Nephron (organoid): Measurements from ENCODE around the gene TAP2.

Source experiments
- H3K27ac Mint-ChIP-seq, 3 experiments: 2 replicates each; pipeline ENCODE4 v1.8.0; 2020; ENCODE audit warnings: mixed read lengths in 3 of 3, mild to moderate bottlenecking in 2 of 3, moderate library complexity in 1 of 3
- H3K27me3 Mint-ChIP-seq: 2 replicates; pipeline ENCODE4 v1.8.0; 2021; ENCODE audit warnings: low read depth, mild to moderate bottlenecking, moderate library complexity, mixed read lengths
- H3K36me3 Mint-ChIP-seq: 2 replicates; pipeline ENCODE4 v1.8.0; 2020; ENCODE audit warnings: low read depth, mixed read lengths
- H3K4me1 Mint-ChIP-seq: 2 replicates; pipeline ENCODE4 v1.8.0; 2020; ENCODE audit warnings: mixed read lengths
- H3K4me3 Mint-ChIP-seq, 3 experiments: 2 replicates each; pipeline ENCODE4 v1.8.0; 2020; ENCODE audit warnings: mild to moderate bottlenecking in 3 of 3, mixed read lengths in 3 of 3, moderate library complexity in 2 of 3
- H3K9me3 Mint-ChIP-seq: 2 replicates; pipeline ENCODE4 v1.8.0; 2020; ENCODE audit warnings: mixed read lengths
- TF ChIP-seq, protein P1 (sequence below), 3 experiments: fragments of 200-600 bp; sonication (generic); IDR thresholded peaks; one replicate each; pipeline ENCODE4 v1.5.0; 2021; ENCODE audit warnings: antibody characterized with exemption in 3 of 3; ENCODE audit not compliant: unreplicated experiment in 3 of 3

The TAP2 gene

DNA sequence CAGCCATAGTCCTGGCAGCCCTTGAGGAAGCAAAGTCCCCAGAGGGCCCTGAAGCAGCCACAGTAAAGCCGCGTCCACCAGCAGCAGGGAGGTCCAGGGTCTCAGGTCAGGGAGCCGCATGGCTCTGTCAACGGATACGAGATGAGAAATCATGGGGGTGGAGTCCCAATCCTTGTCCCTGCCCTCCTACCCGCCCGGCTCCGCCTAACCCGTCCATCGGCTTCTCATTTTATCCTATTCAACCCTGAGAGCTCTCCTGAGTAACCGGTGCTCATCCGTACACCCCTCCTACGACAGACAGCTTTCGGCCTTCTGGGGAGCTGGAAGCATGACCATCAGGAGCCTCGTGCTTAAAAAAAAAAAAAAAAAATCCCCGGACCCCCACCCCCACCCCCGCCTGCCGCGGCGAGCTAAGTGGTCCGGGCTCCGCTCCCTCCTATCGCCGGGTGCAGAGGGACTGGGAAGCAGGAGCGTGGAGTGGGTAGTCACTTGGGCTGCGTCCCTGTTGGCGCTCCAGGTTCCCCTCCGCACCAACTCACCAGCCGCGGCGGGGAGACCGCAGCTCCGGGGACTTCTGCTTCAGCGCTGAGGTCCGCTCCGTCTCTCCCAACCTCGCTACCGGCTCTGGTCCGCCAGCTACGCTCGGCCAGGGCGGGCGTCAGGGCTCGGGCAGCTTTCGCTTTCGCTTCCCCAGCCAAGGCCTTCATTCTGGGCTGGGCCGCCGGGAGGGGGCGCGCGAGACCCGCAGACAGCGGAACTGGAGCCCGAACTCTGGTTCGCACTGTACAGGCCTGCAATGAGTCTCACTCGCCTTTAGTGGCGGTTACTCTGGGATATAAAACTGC, at the start of gene TAP2:
TAP2 (minus strand) TSS at position 626 of the 845 bp plus-strand sequence; CDS start at position 120, 506 bp downstream.
- H3K36me3 Mint-ChIP-seq = no peaks in the 10 kb centered on the region
- peaks cover 45% of the 10 kb centered on the region for H3K27me3 Mint-ChIP-seq
- peak within 1 kb of the TSS; percentile 94 to 95 (median 95) for H3K4me3 Mint-ChIP-seq
- H3K27ac Mint-ChIP-seq = peak within 1 kb of the TSS; percentile 75 to 95 (median 94)
- H3K9me3 Mint-ChIP-seq = no peaks in the 10 kb centered on the region
- TF ChIP-seq, protein P1, sequence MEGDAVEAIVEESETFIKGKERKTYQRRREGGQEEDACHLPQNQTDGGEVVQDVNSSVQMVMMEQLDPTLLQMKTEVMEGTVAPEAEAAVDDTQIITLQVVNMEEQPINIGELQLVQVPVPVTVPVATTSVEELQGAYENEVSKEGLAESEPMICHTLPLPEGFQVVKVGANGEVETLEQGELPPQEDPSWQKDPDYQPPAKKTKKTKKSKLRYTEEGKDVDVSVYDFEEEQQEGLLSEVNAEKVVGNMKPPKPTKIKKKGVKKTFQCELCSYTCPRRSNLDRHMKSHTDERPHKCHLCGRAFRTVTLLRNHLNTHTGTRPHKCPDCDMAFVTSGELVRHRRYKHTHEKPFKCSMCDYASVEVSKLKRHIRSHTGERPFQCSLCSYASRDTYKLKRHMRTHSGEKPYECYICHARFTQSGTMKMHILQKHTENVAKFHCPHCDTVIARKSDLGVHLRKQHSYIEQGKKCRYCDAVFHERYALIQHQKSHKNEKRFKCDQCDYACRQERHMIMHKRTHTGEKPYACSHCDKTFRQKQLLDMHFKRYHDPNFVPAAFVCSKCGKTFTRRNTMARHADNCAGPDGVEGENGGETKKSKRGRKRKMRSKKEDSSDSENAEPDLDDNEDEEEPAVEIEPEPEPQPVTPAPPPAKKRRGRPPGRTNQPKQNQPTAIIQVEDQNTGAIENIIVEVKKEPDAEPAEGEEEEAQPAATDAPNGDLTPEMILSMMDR (IDR thresholded peaks at IDR 0.05; ENCODE audit: unreplicated experiment in 3 of 3) = peak; percentile 94 to 98 (median 96)
- peaks cover 14% of the 10 kb centered on the region for H3K4me1 Mint-ChIP-seq

DNA sequence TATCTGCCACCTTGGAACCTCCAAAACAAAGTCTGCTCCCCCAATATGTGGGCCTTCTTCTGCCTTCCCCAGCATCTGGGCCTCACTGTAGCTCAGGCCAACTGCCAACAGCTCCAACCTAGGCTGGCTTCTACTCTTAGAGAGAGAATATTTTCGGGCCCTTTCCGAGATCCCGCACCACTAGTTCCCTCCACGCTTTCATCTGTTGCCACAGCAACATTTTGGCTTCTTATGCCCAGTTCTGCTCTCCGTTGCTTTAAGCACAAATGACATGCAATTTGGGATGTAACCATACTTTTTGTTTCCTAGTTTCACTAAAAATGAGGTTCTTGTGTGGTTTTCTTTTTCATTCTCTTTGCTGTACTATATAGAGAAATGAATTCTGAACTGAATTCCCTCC, 49.1 kb upstream of the TAP2 start:
- Mint-ChIP-seq H3K27ac (no peak overlapping the region), H3K4me3 (no peak overlapping the region), H3K9me3 (no peaks in the 10 kb centered on the region), H3K36me3 (no peaks in the 10 kb centered on the region), H3K27me3 (peaks cover 7% of the 10 kb centered on the region), H3K4me1 (peaks cover 21% of the 10 kb centered on the region)
- TF ChIP-seq, protein P1 (IDR thresholded peaks at IDR 0.05; ENCODE audit: unreplicated experiment in 3 of 3) = no peak

DNA sequence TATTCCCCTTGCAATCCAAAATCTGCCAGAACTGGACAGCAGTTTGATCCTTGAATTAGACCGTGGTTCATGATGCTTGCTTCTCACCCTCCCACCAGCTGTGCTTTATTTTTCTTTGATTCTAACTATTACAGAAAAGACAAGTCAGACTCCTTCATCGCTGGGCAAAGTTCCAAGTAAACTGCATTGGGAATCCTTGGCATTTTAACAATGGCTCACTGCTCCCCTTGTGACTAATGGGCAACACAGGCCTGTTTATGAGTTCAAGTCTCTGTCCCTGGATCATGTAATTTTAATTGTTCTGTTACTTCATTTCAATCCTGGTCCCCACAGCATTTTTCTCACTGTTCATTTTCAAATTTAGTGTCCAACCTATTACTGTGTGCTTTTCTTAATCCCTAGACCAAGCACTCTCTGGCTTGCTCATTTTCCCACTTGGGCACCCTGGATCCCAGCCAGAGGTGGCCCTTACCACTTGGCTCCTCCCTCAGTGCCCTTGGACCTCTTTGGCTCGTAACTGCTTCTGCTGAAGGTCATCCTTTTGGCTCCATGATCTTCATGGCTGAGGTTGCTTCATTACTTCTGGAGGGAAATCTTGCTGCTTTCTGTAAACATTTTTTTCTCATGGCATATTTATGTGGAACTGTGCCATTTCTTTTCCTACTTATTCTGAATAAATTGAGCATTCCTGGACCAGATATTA, 48.3 kb upstream of the TAP2 start:
- Mint-ChIP-seq H3K36me3 (no peaks in the 10 kb centered on the region), H3K27ac (no peak overlapping the region), H3K27me3 (peaks cover 7% of the 10 kb centered on the region), H3K4me1 (peaks cover 21% of the 10 kb centered on the region), H3K4me3 (no peak overlapping the region), H3K9me3 (no peaks in the 10 kb centered on the region)
- TF ChIP-seq, protein P1 (IDR thresholded peaks at IDR 0.05; ENCODE audit: unreplicated experiment in 3 of 3) = no peak

DNA sequence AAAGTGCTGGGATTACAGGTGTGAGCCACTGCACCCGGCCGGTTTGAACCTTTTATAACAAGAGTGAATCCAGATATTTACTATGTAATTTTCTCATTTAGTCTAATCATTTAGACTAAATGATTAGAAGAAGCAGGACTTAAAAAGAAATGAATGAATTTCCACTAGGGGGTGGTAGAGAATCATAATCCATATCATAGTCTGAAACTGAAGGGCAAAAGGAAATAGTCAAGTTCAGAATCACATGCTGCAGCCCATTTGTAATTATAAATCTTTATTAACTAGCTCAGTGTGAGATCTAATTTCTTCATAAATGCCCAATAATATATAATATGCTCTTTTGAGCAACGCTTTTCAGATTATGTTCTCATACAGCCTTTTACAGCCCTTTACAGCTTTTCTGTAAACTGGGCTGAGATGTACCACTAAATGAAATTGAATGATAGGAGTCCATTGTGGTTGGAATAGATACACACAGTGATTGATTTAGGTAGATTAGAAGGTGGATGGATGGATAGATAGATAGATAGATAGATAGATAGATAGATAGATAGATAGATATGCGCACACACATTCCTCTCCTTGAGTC, 47.3 kb upstream of the TAP2 start:
- no peaks in the 10 kb centered on the region for H3K36me3 Mint-ChIP-seq
- no peak overlapping the region for H3K4me3 Mint-ChIP-seq
- H3K27ac Mint-ChIP-seq = no peak overlapping the region
- TF ChIP-seq, protein P1 (IDR thresholded peaks at IDR 0.05; ENCODE audit: unreplicated experiment in 3 of 3) = peak; percentile 55 to 72 (median 57)
- H3K9me3 Mint-ChIP-seq = no peaks in the 10 kb centered on the region
- peaks cover 21% of the 10 kb centered on the region for H3K4me1 Mint-ChIP-seq
- H3K27me3 Mint-ChIP-seq = peaks cover 7% of the 10 kb centered on the region

DNA sequence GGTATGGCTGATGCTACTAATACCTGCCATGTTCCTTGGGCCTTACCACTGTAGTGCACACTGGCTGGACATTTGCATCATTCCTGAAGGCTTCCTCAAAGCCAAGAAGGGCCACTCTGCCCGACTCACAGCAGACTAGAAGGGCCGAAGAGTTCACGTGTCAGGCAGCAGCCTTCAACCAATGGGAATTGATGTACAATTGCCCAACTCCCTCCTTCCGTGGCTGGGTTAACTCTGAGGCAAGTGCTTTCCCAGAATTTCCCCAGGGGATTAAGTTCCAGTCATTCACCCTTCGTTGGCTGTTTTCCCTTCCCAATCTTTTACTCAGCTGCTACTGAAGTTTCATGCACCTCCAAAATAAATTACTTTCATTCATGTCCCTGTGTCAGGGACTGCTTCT, 45.2 kb upstream of the TAP2 start:
- no peak overlapping the region for H3K4me3 Mint-ChIP-seq
- H3K27me3 Mint-ChIP-seq = peaks cover 10% of the 10 kb centered on the region
- TF ChIP-seq, protein P1 (IDR thresholded peaks at IDR 0.05; ENCODE audit: unreplicated experiment in 3 of 3) = no peak
- H3K9me3 Mint-ChIP-seq = no peaks in the 10 kb centered on the region
- H3K36me3 Mint-ChIP-seq = no peaks in the 10 kb centered on the region
- peaks cover 21% of the 10 kb centered on the region for H3K4me1 Mint-ChIP-seq
- H3K27ac Mint-ChIP-seq = no peak overlapping the region
